Neural progenitor cell (in vitro differentiated cells): ENCODE measurements around the gene GUCA1A. TPM values are rescaled to one million over a fixed set of nuclear protein-coding genes. Genes with fewer than 3 reads are reported as not detected.

ENCODE experiments used
- DNase-seq: peaks from one replicate; pipeline ENCODE4 v3.0.0-alpha.2; 2016; ENCODE audit warnings: low spot score
- H2AFZ ChIP-seq: fragments of 200-600 bp; sonication (generic); replicated peaks from 2 replicates; pipeline ENCODE4 v1.6.1; 2016; ENCODE audit warnings: antibody characterized with exemption
- H3F3A ChIP-seq: fragments of 200-600 bp; sonication (generic); 2 replicates; pipeline ENCODE4 v1.6.1; 2016; ENCODE audit warnings: antibody characterized with exemption, low read depth
- H3K27ac ChIP-seq: fragments of 200-600 bp; sonication (generic); 2 replicates; pipeline ENCODE4 v1.5.1; 2016; ENCODE audit warnings: mild to moderate bottlenecking
- H3K27me3 ChIP-seq: fragments of 200-600 bp; sonication (generic); 2 replicates; pipeline ENCODE4 v1.6.1; 2016; ENCODE audit warnings: mild to moderate bottlenecking, moderate library complexity
- H3K36me3 ChIP-seq: fragments of 200-600 bp; sonication (generic); 2 replicates; pipeline ENCODE4 v1.5.1; 2016
- H3K4me1 ChIP-seq: fragments of 200-600 bp; sonication (generic); 2 replicates; pipeline ENCODE4 v1.6.1; 2016; ENCODE audit warnings: mixed run types
- H3K4me2 ChIP-seq: fragments of 200-600 bp; sonication (generic); 2 replicates; pipeline ENCODE4 v1.6.1; 2016
- H3K4me3 ChIP-seq: fragments of 200-600 bp; sonication (generic); 2 replicates; pipeline ENCODE4 v1.5.1; 2016
- H3K79me2 ChIP-seq: fragments of 200-600 bp; sonication (generic); 2 replicates; pipeline ENCODE4 v1.6.1; 2016; ENCODE audit warnings: low read depth
- H3K9ac ChIP-seq: fragments of 200-600 bp; sonication (generic); 2 replicates; pipeline ENCODE4 v1.6.1; 2016
- H3K9me3 ChIP-seq: fragments of 200-600 bp; sonication (generic); 2 replicates; pipeline ENCODE4 v1.5.1; 2016; ENCODE audit warnings: low read depth
- H4K20me1 ChIP-seq: fragments of 200-600 bp; sonication (generic); 2 replicates; pipeline ENCODE4 v1.6.1; 2016; ENCODE audit warnings: low read depth
- H3K27ac Mint-ChIP-seq: 3 replicates; pipeline ENCODE4 v1.8.0; 2021; ENCODE audit warnings: mixed read lengths
- H3K27me3 Mint-ChIP-seq: 2 replicates; pipeline ENCODE4 v1.8.0; 2022; ENCODE audit warnings: low read depth, mild to moderate bottlenecking, inconsistent platforms, moderate library complexity, mixed read lengths; ENCODE audit not compliant: insufficient read depth
- H3K36me3 Mint-ChIP-seq: 3 replicates; pipeline ENCODE4 v1.8.0; 2021; ENCODE audit warnings: mixed read lengths
- H3K4me1 Mint-ChIP-seq: 3 replicates; pipeline ENCODE4 v1.8.0; 2021; ENCODE audit warnings: mixed read lengths
- H3K4me3 Mint-ChIP-seq: 3 replicates; pipeline ENCODE4 v1.8.0; 2021; ENCODE audit warnings: mild to moderate bottlenecking, moderate library complexity, mixed read lengths
- H3K9me3 Mint-ChIP-seq: 3 replicates; pipeline ENCODE4 v1.8.0; 2020; ENCODE audit warnings: mixed read lengths
- CTCF ChIP-seq: fragments of 200-600 bp; sonication (generic); IDR thresholded peaks from 2 replicates; pipeline ENCODE4 v1.5.1; 2017; ENCODE audit warnings: antibody characterized with exemption, mild to moderate bottlenecking
- EZH2 ChIP-seq: fragments of 200-600 bp; sonication (generic); IDR thresholded peaks from 2 replicates; pipeline ENCODE4 v1.6.1; 2017; ENCODE audit warnings: antibody characterized with exemption, mild to moderate bottlenecking, moderate library complexity
- EZH2phosphoT487 ChIP-seq: fragments of 200-600 bp; sonication (generic); IDR thresholded peaks from 2 replicates; pipeline ENCODE4 v1.6.1; 2017; ENCODE audit warnings: antibody characterized with exemption
- total RNA-seq: library from RNA; depleted of rRNA; stranded (reverse); fragments of >200 nt; gene quantifications from 2 replicates; pipeline ENCODE4 v1.2.3, GENCODE V29; 2015; ENCODE audit warnings: low replicate concordance

GUCA1A gene
- total RNA-seq, 1 donor from 2014 or later = 1.9 TPM

GRCh38 chr6:42129360-42129676, 43.8 kb upstream of the GUCA1A start:
- H3K4me3 ChIP-seq = no peak overlapping the region
- H3K27me3 Mint-ChIP-seq = peaks cover 6% of the 10 kb centered on the region
- H3K9me3 ChIP-seq = no peaks in the 10 kb centered on the region
- no peak overlapping the region for H2AFZ ChIP-seq
- no peaks in the 10 kb centered on the region for H3K27me3 ChIP-seq
- H3K9ac ChIP-seq = no peak overlapping the region
- no peak overlapping the region for H3K4me3 Mint-ChIP-seq
- peaks cover 3% of the 10 kb centered on the region for H3F3A ChIP-seq
- no peaks in the 10 kb centered on the region for H3K4me1 ChIP-seq
- H3K27ac ChIP-seq = no peak overlapping the region
- H3K9me3 Mint-ChIP-seq = peaks cover 3% of the 10 kb centered on the region
- no peaks in the 10 kb centered on the region for H3K36me3 Mint-ChIP-seq
- no peak overlapping the region for H3K27ac Mint-ChIP-seq
- H3K4me1 Mint-ChIP-seq = peaks cover 12% of the 10 kb centered on the region
- no peak for DNase-seq
- no peak overlapping the region for H3K4me2 ChIP-seq
- H3K79me2 ChIP-seq = no peaks in the 10 kb centered on the region
- TF ChIP-seq EZH2 = no peak
- TF ChIP-seq EZH2phosphoT487 = no peak
- TF ChIP-seq CTCF = no peak
- peaks cover 7% of the 10 kb centered on the region for H4K20me1 ChIP-seq
- H3K36me3 ChIP-seq = no peaks in the 10 kb centered on the region

- DNase-seq = no peak
- no peaks in the 10 kb centered on the region for H3K36me3 Mint-ChIP-seq
- no peak overlapping the region for H3K27ac Mint-ChIP-seq
- Histone ChIP-seq H3K9me3 (no peaks in the 10 kb centered on the region), H3K4me1 (peaks cover 10% of the 10 kb centered on the region), H2AFZ (no peak overlapping the region), H3K9ac (no peak overlapping the region), H3K79me2 (no peaks in the 10 kb centered on the region), H3K36me3 (no peaks in the 10 kb centered on the region), H3K4me3 (no peak overlapping the region), H3K27me3 (peaks cover 11% of the 10 kb centered on the region), H3K27ac (no peak overlapping the region), H3K4me2 (no peak overlapping the region), H3F3A (peaks cover 19% of the 10 kb centered on the region), H4K20me1 (peaks cover 17% of the 10 kb centered on the region)
- TF ChIP-seq EZH2phosphoT487 = no peak
- no peak for TF ChIP-seq CTCF
- no peak for TF ChIP-seq EZH2
- no peak overlapping the region for H3K4me3 Mint-ChIP-seq
- peaks cover 2% of the 10 kb centered on the region for H3K9me3 Mint-ChIP-seq
- H3K4me1 Mint-ChIP-seq = peaks cover 18% of the 10 kb centered on the region
- peaks cover 6% of the 10 kb centered on the region for H3K27me3 Mint-ChIP-seq
These were observed 41.6 kb upstream of the GUCA1A start for GRCh38 chr6:42131531-42131930.

- Mint-ChIP-seq H3K9me3 (peaks cover 2% of the 10 kb centered on the region), H3K4me1 (peaks cover 35% of the 10 kb centered on the region), H3K27me3 (peaks cover 3% of the 10 kb centered on the region), H3K27ac (no peak overlapping the region), H3K36me3 (no peaks in the 10 kb centered on the region), H3K4me3 (no peak overlapping the region)
- Histone ChIP-seq H3K4me2 (no peak overlapping the region), H3K79me2 (no peaks in the 10 kb centered on the region), H2AFZ (no peak overlapping the region), H3K4me3 (no peak overlapping the region), H3K9me3 (no peaks in the 10 kb centered on the region), H3K27me3 (peaks cover 18% of the 10 kb centered on the region), H3F3A (peaks cover 43% of the 10 kb centered on the region), H3K9ac (no peak overlapping the region), H3K27ac (no peak overlapping the region), H3K4me1 (peaks cover 33% of the 10 kb centered on the region), H3K36me3 (no peaks in the 10 kb centered on the region), H4K20me1 (peaks cover 17% of the 10 kb centered on the region)
- no peak for TF ChIP-seq EZH2phosphoT487
- TF ChIP-seq EZH2 = no peak
- TF ChIP-seq CTCF = no peak
- no peak for DNase-seq
These were observed 39.2 kb upstream of the GUCA1A start for GRCh38 chr6:42133926-42134325.
